ENCODE data around the gene MYPOP.

MYPOP gene

DNA sequence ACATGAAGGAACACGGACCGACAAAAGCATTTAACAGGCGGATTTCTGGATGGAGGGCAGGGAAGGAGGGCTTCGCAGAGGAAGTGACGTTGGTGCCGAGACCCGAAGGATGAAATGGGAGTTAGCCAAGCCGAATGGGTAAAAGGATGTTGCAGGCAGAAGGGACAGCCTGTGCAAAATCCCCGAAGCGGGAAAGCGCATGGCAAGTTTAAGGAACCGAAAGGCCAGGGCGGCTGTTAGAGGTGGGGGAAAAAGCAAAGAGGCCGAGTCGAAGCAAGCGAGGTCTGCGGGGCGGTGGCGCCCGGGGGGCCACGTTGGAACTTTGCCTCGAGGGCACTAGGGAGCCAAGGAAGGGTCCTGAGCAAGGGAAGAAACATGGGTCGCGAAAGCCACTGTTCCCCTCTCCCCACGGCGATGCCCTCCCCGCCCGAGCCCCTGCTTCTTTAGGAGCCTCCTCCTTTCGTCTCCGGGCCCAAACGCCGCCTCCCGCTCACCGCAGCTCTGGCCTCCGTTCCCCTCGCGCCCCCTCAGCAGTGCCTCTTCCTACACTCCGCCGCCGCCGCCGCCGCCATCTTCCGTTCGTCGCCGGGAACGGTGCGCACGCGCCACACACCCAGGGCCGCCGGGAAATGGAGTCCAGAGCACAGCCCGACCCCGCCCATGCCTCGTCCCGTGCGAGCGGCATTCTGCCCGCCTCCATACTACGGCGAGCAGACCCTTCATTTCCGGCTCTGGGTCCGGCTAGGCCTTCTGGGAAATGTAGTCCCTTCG, 39.7 kb downstream of the MYPOP start, which contains the start of gene SYMPK:
TSS of gene SYMPK (minus strand) at position 584 of the 771 bp plus-strand sequence. CDS start 8,652 bp downstream, outside the sequence.
- DNase-seq = peak; percentile 98

- no peak for DNase-seq
Measured at GRCh38 chr19:45862271-45862563, 40.2 kb downstream of the MYPOP start.

GRCh38 chr19:45860359-45861259, 41.8 kb downstream of the MYPOP start:
- DNase-seq = no peak

DNA sequence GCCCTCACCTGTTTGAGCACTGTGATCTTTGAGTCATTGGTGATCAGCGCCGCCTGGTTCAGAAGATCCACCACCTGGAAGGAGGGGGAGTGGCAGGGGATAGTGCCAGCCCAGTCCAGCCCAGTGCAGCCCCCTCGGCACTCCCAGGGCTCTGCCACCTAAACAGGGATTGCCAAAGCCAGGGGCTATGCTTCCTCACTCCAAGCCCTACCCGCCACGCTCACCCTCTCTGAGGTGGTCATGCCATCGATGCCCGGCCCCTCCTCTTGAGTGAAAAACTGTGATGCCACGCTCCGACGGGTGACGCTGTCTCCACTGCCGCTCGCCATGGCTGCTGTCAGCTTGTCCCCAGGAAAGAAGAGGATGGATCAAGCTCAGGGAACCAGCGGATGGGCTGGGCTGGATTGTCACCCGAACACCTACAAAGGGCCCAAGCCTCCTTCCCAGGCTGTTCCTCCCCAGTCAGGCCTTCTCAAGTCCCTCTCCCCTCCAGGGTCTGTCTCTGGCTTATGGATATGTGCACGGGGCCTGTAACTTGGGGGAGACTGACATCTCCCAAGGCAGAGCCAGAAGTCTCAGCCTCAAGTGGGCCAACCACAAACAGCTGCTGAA, 48.1 kb downstream of the MYPOP start:
- no peak for DNase-seq

DNA sequence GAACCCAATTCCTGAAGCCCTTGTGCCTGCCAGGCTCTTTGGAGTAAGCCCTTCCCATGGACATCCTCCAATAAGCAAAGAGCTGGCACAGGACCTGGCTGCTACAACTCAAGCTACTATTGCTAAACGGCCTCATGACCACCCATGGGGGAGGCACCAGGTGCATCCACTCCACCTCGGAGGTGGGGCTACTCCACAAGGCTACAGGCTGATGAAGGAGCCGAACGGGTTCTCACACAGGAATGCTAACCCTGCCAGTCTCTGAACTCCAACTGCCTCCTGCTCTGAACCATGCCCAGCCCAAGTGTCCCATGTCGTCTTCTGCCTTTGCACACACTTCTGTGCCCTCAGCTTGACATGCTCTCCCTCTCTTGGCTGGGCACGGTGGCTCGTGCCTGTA, 49.4 kb downstream of the MYPOP start:
- DNase-seq = peak; percentile 42

DNA sequence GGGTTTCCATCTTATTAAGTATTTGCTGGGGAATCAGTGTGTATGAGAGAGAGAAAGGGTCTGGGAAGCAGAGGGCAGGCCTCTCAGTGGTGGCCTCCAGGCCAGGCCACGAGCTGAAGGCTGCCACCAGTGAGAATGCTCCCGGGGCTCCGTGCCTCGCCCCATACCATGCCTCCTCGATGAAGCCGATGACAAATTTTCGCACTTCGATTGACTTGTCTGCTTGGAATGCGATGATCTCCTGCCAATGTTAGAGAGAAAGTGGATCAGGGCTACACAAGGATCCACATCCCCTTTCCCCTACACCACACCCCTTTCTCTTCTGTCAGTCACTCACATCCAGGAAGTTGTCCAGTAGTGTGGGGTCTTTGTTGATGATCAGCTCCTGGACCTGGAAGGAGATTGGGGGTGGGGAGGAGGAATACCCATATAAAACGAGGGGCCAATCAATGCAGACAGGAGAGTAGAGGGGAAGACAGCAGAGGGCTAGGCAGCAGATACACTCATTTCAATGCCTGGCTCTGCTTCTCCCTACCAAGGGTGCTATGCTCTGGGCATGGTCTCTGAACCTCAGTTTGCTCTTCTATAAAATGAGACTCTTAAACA, 50.2 kb downstream of the MYPOP start:
- no peak for DNase-seq

- DNase-seq = no peak
Measured at GRCh38 chr19:45848922-45849321, 53.5 kb downstream of the MYPOP start.

GRCh38 chr19:45847663-45848062, 54.8 kb downstream of the MYPOP start:
- DNase-seq = no peak

DNA sequence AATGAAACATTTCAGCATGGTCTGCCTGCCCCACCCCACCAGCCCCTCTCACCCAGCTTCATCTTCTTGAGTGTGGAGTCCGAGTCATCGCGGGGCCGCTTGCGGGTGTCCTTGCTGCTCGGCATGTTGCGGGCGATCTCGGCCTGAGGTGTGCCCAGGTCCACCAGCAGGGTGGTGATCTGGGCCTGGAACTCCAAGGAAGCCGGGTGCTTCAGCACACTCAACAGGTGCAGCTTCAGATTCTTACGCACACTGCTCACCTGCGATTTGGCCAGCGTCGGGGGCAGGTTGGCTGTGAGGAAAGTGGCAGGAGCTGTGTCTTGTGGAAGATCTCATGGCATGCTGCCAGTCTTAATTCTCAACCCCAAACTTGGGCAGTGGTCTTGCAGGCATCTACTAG, 60.2 kb downstream of the MYPOP start:
- DNase-seq = no peak

All from NCI-H2029 (cell line).